GM04503 (cell line): ENCODE results near the gene LRRC36.

ENCODE experiments used
- DNase-seq: peaks from one replicate; pipeline ENCODE4 v3.0.0-alpha.2; 2012; ENCODE audit warnings: low read depth

Gene LRRC36

DNA sequence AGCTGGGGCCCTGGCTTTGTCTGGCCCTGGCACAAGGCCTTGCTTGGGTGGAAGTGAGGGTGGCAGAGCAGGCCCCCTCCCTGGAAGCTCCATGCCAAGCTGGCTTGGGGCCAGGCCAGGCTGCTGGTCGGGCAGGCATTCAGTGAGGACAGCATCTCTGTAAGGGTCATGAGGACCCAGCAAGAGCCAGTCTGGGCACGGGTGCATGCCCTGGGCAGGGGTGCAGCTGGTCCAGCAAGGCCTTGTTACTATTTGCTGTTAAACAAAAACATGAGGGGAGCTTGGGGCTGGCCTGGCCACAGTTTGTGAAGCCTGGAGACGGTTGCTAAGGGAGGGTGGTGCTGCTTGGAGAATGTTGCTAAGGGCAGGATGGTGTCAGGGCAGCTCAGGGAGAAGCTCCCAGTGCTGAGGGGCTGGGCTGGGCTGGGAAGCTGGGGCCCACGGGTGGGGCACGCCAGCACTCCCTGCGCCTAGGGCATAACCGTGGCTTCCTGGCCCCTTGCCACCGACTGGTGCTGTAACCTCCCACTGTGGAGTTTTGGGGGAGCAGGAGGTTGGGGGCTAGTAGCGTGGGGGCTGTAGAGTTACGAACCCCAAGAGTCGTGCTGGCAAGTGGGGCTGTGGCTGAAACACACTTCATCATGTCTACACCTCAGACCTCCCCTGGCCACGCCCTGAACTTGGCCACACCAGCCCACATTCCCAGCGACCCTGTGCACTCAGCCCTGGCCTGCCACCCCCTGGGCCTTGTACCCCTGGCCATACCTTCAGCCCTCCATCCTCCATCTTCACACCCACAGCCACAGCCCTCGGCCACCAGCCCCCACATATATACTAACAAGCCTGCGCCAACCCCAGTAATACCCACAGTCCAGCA, 65.0 kb downstream of the LRRC36 start:
- no peak for DNase-seq

DNA sequence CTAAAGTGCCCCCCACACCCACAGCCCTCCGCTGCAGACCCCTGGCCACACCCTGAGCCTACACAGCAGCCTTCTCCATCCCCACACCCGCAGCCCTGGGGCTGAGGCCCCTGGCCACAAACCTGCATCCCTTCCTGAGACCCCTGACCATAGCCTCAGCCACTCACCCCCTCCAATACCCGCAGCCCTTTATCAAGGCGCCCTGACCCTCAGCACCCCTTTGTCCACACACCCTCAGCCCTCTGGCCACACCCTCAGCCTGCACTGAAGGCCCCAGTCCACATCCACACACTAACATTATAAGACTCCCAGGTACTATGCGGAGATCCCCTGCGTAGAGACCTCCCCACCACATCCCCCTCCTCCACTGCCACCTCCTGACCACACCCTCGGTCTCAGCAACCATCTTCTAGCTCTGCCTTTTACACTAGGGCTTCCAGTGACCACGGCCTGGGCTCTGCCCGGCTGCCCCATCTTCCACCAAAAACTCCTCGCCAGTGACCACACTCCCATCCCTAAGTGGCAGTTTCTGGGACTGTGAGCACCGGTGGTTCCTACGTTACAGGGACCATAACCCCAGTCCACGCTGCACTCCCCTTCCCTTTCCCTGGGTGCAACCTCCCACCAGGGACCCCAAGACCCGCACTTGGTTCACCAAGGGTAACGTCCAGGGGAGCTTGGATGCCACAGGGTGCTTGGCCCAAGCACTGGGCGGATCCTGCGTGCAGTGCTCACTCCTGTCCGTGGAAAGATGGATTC, 65.9 kb downstream of the LRRC36 start:
- DNase-seq = no peak

DNA sequence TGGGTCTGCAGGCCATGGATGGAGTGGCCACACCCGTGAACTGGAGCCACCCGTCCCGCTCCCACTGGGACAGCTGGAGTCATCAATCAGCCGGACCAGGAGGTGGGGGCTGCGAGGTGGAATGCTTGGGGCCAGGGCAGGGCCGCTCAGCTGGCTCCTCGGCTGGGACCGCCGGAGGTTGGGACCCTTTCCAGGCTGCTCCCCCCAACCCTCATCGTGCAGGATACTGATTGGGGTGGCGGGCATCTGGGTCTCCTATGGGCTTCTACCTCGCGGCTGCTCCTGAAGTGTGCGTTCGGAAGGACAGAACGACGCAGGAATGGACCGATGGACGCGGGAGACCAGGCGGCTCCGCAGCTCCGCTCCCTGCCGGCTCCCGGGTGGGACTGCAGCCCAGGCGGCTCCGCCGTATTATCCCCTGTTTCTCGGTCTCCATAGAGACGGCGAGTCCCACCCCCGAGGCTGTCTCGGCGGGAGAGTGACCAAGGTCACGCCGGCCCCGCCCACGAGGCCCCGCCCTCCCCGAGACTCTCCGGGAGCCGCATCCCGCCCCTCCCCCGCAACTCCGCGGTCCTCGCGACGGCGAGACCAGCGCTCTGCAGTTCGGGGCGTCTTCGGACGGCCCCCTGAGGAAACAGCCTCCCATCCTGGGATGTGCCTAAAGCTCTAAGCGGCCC, 66.6 kb downstream of the LRRC36 start, which contains the start of gene TPPP3:
TPPP3 (minus strand) TSS at position 388 of the 677 bp plus-strand sequence. CDS start 2,387 bp downstream, outside the sequence.
- no peak for DNase-seq

DNA sequence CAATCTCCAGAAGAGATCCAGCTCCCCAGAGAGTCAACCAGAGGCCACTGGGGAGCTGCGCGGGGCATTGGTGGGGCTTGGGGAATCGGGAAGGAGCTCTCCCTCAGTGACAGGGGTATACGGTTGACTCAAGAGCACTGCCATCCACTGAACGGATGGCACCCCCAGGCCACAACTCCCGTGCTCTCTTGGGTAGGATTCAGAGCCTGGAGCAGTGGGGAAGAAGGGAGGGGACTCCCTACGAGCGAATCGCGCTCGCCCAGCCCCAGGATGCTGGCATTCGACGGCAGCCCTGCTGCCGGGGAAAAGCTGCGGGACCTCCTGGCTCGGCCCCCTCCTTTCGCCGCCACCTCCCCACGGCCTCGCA, 67.2 kb downstream of the LRRC36 start:
- DNase-seq = no peak

DNA sequence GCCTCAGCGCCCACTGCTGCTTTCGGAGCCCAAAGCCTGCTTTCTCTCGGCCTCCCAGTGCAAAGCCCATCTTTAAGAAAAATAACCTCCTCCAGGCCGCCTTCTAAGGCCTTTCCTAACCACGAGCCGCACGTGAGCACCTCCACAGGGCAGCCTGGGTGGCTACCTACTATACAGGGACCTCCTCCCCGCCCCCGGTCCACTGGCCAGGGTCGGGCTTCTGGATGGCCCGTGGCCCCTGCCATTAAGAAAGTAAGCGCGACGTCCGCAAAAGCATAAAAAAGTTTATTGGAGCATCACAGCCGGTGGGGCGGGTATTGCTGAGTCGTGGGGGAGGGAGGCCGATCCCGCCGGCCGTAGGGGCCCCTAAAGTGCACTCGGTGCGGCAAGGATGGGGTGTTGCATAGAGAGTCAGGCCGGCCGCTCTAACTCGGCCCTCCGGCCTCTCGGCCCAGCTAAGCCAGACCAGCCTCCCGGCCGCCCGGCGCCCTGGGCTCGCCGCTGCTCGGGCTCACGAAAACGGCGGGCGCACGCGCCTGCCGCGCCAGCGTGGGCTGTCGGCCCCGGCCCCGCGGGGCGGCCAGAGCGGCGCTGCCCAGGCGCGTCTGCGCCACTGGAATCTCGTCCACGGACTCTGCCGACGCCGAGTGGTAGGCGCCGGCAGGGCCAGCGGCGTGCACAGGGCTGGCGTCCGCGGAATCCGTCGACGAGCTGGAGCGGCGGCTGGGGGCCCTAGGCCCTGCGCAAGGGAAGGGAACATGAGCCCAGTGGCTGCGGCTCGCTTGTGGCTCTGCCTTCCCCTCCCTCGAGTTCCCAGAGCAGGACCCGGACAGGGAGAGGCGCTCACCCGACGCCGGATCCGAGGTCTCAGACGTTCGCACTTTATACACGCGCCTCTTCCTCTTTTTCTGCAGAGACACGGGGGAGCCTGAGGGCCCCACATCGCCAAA, 67.8 kb downstream of the LRRC36 start:
- no peak for DNase-seq

DNA sequence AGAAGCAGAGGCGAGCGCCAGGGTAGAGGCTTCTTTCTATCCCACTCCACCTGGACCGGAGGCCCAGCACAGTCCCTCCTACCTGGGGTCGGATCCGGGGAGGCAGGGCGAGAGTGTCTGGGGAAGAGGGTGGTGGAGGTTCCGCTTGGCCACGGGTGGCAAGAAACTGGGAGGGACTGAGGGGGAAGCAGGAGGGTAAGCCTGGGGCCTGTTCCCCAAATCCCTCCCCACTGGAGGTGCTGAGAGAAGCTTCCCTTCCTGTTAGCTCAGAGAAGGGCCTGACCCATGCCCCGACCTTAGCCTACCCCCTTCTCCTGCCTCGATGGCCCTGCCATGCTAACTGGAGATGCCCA, 68.5 kb downstream of the LRRC36 start:
- no peak for DNase-seq

DNA sequence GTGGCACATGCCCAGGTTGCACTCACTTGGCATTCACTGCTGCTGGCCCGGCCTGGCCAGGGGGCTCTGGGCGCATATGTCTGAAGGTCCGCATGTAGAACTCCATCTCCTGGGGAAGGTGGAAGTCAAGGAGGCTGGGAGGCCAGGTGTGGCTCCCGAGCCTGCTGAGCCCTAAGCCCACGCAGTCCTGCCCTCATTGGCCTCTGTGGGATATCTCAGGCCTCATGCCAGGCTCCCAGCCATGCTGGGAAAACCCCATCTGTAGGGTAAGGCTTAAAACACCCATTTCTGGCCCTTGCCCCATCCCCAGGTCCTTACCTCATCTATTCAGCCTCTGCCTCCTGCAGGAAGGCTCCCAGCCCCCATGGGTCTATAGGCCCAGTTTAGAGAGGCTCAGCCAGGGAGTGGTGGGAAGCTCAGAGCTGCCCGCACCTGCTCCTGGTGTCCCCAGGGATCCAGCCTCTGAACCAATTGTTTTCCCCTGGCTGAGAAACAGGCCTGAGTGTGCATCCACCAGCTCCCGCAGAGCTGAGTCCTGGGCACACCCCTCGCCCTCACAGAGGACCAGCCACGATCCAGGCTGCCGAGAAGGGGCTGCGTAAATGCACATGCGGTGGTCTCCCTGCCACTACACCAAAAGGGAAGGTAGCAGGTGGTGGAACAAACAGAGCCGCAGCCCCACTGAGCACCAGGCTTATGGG, 69.0 kb downstream of the LRRC36 start:
- no peak for DNase-seq

DNA sequence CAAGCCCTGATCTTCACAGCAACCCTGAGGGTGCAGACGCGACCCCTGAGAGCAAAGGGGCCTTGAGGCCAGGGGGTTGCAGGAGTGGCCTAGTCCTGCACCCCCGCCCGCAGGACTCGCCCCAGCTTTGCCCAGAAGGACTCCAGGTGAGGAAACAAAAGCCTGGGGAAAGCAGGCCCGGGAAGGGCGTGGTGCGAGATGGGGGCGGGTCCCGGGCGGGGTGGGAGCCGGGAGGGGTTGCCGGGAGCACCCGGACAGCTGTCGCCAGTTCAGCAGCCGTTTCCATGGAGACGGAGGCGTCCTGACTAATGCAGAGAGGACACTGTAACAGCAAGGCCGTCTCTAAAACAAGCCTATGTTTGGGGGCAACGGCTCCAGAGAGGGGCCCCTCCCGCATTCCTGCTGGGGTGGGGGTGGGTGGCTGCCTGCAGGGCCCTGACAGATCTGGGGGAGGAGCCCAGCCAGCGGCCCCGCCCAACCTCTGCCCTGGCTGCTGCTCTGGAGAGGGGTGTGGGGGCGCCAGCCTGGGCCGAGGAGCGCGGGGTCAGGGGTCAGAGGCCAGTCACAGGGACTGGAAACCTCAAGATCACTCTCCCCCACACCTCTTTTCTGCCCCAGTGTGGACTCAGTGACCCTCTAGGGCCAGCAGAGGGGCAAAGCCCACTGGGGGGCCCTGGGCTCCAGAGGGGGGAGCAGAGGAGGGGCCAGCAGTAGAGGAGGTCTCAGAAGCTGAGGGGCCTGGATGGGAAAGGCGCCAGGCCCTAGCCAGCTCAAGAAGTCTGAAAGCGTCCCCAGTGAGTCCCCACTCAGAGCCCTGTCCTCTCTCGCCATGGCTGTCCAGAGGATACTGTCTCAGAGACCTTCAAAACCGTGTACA, 69.8 kb downstream of the LRRC36 start:
- DNase-seq = peak; percentile 50

DNA sequence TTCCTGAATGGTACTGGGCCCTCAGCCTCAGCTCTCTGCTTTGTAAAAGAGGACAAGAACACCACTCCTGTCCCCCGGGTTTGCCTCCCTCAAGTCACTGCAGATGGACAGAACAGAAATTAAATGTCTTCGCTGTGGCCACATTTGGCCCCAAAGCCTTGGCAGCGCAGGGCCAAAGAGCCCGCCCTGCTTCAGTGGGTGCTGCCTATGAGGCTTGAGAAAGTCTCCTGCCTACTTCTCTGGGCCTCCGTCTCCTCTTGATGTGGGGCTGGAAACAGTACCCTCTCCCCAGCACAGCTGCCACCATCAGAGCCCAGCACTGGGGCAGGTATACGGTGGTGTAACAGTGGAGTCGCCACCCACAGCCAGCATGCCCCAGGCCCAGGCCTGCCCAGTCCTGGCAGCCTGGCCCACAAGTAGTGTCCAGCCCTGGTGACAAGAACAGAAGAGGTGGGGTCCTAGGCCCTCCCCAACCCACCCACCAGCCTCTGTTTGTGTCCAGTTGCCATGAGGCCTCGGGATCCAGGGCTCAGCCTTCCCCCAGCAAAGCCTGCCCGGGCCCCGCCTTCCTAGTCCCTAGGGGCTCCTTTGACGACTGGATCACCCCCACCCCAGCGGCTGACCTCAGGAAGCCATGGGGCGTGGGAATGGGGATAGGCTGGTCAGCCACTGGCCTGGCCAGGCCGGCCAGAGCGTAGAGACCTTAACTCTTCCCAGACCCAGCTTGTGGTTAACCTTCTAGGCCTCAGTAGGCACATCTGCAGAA, 70.6 kb downstream of the LRRC36 start:
- no peak for DNase-seq

DNA sequence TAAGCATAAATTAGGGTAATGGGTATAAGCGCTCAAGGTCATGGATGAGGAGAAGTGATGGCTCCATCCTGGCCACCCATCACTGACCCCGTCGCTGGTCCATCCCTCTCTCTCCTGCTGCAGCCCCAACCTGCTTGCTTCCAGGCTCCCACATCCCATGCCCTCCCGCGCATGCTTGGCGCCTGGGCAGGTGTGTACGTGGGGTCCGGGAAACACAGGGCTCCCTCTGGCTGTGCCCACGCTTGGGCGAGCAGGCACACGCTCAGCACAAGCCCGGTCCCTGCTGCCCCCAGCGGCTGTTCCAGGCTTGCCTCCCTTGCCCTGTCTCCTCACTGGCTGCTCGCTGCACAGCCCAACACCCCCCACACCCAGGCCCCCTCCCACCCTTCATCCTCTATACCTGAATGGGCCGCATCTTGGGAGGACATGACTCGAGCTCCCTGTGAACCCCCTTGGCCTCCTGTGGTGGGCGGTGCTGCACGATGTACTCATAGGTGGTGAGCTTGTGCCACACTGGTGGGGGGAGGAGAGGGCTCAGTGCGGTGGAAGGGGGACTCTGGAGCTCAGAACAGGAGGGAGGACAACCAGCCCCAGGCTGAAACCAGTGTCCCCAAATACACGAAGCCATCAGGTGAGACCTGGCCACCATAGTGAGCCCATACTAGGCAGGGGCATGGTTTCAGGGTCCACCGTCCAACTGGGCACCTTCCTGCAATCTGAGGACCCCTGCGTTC, 71.4 kb downstream of the LRRC36 start:
- no peak for DNase-seq

DNA sequence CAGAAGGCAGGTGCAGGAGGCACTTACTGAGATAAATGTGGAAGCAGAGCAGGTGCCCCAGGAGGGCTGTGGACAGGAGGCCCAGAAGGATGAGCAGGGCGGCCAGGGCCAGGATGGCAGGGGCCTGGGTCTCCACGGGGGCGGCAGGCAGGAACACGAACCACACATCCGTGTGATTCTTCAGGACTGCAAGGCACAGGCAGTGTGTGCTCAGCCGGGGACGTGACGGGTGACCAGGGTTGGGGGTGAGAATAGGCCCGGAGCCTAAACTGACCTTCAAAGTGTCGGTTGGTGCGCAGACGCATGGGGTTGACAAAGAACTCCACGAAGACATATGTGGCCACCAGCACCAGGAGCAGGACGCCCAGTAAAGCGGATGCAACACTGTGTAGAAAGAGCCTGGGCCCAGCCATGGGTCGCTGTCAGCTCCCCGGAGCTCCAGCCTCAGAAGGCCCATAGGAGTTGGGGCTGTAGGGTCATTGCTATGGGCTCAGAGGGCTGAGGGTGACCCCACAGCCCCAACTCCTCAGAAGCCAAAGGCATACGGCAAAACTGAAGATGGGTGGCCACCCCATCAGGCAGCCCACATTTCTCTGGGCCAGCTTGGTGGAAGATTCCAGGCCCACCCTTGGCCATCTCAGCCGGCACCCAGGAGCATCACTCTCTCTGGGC, 72.1 kb downstream of the LRRC36 start:
- no peak for DNase-seq

DNA sequence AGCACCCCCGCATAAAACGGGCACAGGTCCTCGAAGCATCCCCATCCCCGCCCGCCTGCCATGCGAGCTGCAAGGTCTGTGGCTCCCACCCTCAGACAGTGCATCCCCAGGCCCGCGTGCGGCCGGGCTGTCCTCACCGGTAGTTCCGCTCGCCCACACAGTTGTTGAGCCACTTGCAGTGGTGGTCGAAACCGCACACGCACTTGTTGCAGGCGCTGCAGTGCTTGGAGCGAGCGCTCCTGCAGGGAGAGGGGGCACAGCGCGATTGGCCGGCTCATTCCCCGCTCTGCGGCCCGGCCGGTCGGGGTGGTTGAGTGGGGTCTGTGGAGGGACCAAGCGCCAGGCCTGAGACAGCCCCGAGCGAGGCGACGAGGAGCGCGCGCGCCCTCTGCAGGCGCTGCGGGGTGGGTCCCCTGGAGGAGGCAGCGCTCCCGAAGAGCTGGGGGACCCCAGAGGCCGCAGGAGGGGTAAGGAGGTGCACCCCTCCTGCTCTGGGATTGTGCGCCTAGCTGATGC, 72.7 kb downstream of the LRRC36 start:
- DNase-seq = no peak

DNA sequence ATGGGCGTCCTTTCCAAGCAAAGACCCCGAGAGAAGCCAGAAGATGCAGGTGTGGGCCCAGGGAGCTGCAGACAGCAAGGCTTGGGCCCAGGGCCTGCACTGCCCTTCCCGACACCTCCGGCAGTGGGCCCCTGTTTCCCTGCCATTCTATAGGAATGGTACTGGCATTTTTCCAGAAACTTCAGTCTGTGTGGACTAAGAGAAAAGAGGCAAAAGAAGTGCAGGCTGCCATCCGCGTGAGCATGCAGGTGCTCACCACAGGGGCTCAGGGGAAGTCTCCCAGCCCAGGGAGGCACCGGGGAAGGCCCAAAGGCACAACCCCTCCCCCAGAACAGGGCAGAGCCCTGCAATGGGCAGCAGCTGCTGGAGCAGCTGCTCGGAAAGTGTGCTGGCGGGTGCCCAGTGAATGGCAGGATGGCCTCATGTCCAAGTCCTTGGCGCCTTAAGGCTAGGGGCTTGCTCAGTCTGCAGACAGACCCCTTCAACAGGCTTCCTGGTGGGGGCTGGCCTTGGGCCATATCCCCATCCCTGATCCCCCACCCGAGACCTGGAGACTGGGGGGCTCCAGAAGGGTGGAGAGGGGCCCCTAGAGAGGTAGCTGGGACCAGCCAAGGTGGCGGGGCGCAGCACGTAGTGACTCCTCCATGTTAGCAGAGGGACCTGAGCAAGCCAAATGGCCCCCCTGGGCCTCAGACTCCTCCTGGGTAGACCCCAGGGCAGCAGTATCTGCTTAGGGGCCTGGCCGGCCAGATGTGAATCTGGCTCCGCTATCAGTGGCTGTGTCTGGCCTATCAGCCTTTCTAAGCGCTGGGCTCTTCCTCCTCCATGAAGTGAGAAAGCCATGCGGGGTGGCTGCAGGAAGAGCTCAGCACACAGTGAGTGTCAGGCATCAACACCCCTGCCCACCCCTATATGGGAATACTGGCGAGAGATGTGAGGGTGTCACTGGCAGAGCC, 73.4 kb downstream of the LRRC36 start:
- DNase-seq = no peak

DNA sequence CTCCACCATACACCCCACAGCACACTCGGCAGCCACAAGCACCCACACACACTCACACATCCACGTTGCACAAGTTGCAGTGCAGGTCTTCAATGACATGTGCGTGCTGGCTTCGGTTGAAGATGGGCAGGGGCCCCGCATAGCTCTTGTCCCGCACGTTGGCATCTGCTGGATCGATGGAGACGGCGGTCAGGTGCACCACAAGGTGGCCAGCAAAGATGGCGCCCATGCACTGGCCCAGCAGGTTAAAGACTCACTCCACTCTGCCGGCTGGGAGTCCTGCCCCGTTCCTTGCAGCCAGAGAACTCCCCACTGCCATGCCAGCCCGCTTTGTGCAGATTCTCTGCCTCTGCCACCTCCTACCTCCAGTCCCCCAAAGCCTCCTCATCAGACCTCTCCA, 74.3 kb downstream of the LRRC36 start:
- DNase-seq = no peak

DNA sequence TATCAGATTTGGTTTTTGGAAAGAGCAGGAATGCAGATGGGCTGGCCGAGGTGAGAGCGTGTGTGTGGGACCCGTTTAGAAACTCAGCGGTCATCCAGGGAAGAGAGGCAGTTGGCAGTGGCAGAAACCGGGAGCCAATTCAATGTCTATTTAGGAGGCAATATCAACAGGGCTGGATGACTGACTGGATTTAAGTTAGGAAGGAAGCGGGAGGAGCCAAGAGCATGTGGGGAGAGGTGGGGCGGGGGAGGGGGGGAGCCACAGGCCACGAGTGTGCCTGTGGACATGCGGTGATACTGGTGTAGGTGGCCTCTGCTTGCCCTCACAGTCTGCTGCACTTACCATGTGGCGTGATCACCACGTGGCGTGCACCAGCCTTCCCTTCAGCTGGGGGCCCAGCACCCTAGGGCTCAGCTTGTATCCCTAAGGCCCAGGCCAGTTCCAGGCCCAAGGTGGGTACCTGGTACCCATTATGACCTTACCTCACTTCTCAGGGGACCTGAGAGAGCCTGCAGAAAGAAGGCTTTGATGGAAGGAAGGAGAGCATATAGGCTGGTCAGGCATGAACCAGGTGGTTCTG, 77.5 kb downstream of the LRRC36 start:
- no peak for DNase-seq

DNA sequence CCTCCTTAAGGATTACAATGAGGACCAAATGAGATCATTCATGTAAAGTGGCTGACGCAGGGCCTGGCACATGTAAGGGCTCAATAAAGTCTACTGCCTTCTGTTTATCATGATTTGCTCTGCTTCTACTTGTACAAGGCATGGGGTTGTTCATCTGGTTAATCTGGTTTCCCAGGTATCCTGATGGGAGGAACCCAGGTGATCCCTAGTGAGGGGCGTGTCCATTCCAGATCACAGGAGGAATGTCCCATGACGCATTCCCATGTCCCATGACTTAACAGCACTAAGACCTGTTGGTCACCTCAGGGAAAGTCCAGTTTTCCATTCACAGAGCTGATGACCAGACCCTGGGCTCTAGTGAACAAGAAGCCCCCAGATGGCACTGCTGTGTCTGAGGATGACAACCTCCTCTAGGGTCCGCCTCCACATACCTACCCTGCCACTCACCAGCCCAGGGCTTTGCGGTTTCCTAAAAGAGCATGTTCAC, 78.2 kb downstream of the LRRC36 start:
- no peak for DNase-seq
